NCI-H510A (cell line): Measurements from ENCODE around the gene PPM1J.

Experiments
- DNase-seq: peaks from one replicate; lab custom pipeline; 2025; lab: John Stamatoyannopoulos, UW

PPM1J gene

GRCh38 chr1:112704391-112704933, 10.7 kb downstream of the PPM1J start:
- DNase-seq = no peak

DNA sequence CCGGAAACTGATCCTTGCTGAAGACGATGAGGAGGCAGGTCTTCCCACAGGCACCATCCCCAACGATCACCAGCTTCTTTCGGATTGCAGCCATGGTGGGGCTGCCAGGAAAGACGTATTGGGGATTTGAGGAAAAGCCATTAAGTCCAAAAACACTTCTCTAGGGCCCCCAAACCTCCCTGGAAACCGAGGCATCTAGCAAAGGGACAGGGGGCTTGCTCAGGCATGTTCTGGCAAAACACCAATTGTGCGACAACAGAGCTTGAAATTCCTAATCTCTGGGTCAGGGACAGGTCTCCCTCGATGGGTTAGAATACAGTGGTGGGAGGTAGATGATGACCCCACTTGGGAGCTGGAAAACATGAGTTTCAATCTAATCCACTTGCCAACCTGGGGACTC, 11.4 kb downstream of the PPM1J start:
- DNase-seq = no peak

- no peak for DNase-seq
These were observed 12.5 kb downstream of the PPM1J start for GRCh38 chr1:112702420-112703261.

- DNase-seq = no peak
These were observed 13.1 kb downstream of the PPM1J start for GRCh38 chr1:112702067-112702395.

GRCh38 chr1:112701227-112702066, 13.7 kb downstream of the PPM1J start:
- DNase-seq = no peak

DNA sequence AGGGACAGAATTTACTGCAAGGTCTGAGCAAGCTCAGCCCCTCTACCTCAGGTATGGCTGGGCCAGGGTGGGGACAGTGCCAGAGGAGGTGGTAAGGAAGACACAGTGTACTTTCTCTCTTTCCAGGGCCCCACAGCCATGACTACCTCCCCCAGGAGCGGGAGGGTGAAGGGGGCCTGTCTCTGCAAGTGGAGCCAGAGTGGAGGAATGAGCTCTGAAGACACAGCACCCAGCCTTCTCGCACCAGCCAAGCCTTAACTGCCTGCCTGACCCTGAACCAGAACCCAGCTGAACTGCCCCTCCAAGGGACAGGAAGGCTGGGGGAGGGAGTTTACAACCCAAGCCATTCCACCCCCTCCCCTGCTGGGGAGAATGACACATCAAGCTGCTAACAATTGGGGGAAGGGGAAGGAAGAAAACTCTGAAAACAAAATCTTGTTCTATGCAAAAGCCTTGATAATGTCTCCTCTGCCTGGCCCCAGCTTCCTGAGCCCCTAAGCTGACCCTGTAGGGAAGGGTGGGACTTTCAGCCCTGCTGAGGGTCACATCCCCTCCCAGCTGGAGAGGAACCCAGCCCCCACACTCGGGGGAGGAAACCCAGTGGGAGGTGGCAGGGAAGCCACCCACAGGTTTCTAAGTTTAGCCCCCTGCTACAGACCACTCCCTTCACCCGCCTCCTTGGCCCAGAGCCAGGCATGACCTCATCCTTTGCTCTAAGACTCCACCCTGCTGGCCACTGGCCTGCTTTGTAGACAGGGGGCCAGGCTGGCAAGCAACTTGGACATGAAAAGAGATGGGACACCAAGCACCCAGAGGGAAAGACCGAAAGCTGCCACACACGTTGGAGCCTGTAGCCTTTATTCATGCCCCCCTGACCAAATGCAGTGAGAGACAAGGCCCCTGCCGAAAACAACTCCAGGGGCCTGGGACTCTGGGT, 14.6 kb downstream of the PPM1J start:
- peak; percentile 68 for DNase-seq

DNA sequence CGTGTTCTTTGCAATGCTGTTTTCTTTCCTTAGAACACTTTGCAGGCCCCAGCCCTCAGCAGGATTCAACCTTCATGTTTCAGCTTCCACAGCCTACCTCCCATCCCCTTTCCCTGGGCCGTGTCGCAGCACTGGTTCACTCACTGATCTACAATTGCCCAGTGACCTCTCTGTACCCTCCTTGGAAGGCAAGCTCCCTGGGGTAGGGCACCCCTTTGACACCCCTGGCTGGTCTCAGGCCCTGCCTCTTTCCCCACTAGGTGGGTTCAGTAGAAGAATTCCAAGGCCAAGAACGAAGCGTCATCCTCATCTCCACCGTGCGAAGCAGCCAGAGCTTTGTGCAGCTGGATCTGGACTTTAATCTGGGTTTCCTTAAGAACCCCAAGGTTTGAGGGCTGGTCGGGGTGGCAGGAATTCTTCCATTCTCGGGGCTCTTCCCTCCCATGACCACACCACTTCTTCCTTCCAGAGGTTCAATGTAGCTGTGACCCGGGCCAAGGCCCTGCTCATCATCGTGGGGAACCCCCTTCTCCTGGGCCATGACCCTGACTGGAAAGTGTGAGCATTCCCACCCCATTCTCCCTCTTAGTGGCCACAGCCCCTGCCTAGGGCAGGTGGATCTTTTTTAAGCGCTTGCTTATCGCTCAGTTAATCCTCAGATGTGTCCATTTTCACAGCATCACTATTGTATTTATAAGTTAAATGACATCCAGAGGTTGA, 15.5 kb downstream of the PPM1J start:
- DNase-seq = no peak

DNA sequence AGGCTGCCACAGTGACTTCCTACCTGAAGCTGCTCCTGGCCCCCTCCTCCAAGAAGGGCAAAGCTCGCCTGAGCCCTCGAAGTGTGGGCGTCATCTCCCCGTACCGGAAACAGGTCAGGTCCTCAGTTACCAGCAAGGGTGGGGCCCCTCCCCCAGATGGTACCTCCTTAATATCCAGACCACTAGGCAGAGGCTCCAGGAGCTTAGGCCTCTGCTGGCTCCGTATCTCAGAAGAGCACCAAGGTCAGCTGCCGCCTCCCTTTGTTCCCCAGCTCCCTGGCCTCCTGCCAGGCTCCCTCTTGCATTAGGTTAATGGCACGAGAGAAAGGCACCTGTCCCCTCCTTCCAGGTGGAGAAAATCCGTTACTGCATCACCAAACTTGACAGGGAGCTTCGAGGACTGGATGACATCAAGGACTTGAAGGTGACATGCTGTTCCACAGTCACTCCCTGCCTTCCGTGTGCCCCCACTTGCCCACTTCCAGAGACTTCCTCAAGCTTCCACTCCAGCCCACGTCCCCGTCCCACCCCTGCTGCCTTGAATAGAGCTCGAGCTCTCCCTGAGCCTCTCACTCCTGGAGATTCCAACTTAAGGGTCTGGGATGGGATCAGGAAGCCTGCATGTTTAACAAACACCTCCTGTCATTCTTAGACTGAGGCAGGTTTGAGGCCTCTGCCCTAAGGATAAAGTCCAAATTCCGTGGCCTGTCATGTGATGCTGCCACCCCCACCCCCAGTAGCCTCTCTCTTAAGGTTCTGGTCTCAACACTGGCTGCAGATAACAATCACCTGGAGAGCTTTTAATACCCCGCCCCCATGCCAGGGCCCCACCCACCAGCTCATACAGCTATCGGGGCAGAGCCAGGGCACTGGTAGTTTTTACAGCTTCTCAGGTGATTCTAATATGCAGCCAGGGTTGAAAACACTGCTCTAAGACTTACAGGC, 16.5 kb downstream of the PPM1J start:
- DNase-seq = peak; percentile 87

GRCh38 chr1:112697781-112698201, 17.3 kb downstream of the PPM1J start:
- DNase-seq = no peak

DNA sequence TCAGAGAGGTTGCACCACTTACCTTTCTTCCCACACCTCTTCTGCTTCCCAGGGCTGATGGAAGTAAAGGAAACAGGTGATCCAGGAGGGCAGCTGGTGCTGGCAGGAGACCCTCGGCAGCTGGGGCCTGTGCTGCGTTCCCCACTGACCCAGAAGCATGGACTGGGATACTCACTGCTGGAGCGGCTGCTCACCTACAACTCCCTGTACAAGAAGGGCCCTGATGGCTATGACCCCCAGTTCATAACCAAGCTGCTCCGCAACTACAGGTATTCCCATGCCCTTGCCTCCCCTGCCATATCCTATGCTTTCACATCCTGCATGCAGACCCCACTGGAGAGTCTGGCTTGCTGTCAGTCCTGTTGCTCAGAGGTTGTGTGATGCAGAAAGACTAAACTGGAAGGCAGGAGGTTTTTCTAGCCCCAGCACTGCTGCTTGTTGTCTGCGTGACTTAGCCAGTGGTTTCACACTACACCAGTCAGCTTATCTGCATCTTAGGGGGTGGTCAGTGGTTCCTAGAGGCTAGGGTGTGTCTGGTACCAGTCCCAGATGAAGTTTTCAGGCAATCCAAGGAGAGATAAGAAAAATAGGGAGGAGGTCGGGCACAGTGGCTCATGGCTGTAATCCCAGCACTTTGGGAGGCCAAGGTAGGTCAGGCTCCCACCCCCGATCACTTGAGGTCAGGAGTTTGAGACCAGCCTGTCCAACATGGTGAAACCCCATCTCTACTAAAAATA, 18.4 kb downstream of the PPM1J start:
- DNase-seq = no peak

DNA sequence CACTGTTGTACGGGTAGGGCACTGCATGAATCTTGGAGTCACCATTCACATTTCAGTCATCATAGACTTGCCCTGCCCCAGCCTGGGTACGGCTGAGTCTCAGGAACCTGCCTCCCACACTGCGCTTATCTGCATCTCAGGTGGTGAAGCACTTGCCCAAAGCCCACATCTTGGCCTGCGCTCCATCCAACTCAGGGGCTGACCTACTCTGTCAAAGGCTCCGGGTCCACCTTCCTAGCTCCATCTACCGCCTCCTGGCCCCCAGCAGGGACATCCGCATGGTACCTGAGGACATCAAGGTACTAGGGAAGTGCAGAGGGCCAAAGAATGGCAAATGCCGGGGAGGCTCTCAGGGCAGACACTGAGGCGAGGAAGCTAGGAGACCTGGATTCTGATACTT, 19.9 kb downstream of the PPM1J start:
- no peak for DNase-seq

DNA sequence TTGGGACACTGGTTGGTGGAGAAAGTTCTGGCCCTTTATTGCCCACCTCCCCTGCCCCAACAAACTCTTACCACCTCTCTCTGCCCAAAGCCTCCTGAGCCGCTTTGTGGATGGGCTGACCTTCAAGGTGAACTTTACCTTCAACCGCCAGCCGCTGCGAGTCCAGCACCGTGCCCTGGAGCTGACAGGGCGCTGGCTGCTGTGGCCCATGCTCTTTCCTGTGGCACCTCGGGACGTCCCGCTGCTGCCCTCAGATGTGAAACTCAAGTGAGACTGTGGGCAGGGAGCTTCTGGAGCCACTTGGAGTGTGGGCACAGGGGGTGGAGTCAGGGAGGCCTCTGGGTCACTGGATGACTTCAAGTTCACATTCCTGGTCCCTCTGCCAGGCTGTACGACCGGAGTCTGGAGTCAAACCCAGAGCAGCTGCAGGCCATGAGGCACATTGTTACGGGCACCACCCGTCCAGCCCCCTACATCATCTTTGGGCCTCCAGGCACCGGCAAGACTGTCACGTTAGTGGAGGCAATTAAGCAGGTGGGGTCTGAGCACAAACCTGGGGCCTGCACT, 20.7 kb downstream of the PPM1J start:
- DNase-seq = no peak

DNA sequence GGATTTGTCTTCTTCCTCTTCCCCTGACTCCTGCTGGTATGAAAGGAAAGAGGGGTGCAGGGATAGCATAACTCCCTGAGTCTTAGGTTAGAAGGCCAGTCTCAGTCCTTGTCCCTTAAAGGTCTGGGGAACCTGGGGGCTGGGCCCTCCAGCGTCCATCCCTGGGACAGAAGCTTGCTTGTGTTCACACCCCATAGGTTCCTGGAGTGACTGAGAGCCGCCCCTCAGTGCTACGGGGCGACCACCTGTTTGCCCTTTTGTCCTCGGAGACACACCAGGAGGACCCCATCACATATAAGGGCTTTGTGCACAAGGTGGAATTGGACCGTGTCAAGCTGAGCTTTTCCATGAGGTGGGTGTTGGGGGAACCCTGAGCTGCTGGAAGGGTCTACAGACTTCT, 21.3 kb downstream of the PPM1J start:
- no peak for DNase-seq

- no peak for DNase-seq
These were observed 22.5 kb downstream of the PPM1J start for GRCh38 chr1:112692681-112693080.

DNA sequence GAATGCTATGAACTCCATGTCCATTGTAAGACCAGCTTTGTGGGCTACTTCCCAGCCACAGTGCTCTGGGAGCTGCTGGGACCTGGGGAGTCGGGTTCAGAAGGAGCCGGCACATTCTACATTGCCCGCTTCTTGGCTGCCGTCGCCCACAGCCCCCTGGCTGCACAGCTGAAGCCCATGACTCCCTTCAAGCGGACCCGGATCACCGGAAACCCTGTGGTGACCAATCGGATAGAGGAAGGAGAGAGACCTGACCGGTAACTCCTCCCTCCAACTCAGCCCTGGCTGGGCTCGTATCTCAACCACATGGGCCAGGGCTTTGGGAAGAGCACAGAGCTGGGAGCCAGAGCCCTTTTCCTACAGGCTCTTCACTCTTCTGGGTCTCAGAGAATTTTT, 25.3 kb downstream of the PPM1J start:
- DNase-seq = no peak

DNA sequence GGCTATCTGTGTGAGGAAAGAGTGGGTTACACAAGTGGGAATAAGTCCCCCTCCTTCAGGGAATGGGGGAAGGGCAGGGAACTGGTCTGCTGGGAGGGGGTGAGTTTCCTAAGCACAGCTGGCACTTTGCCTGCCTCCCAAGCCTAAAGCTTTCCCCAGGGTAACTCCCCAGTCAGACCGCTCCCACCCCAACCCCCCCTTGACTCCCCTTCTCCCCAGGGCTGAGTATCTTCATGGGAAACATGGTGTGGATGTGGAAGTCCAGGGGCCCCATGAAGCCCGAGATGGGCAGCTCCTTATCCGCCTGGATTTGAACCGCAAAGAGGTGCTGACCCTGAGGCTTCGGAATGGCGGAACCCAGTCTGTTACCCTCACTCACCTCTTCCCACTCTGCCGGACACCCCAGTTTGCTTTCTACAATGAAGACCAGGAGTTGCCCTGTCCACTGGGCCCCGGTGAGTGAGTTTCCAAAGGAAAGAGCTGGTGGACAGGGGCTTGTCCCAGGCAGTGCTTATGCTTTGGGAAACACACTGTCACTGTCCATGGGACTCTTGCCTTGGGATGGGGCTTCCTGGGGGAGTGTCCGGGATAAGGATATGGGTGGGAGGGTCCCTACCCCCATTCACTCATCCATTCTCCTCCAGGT, 25.8 kb downstream of the PPM1J start:
- no peak for DNase-seq

DNA sequence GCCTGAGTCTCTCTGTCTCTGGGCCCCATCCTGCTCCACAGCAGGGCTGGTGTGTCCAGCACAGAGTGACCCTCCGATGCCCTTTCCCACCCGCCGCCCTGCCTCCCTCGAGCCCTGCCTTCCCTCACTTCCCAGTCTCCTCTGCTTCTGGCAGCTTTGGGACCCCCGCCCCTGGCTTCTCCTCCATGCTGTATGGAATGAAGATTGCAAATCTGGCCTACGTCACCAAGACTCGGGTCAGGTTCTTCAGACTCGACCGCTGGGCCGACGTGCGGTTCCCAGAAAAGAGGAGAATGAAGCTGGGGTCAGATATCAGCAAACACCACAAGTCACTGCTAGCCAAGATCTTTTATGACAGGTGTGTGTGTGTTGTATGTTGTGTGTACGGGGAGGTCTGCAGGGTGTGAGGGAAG, 26.3 kb downstream of the PPM1J start:
- no peak for DNase-seq

GRCh38 chr1:112687785-112688496, 27.2 kb downstream of the PPM1J start:
- DNase-seq = no peak
